Jurkat, Clone E6-1 (cell line): Measurements from ENCODE around the gene MYL7.

Experiments
- DNase-seq: peaks from one replicate; pipeline ENCODE4 v3.0.0-alpha.2; 2011; ENCODE audit warnings: low read depth, low spot score
- H3K4me3 ChIP-seq: 2 replicates; pipeline ENCODE4 v1.5.1; 2011; ENCODE audit warnings: mild to moderate bottlenecking, low read length, control low read depth, moderate library complexity

Gene MYL7

GRCh38 chr7:44093102-44093641 lies 48.0 kb downstream of the MYL7 start:
- no peak for DNase-seq

More at GRCh38 chr7:44093102-44093641, 48.0 kb downstream of the MYL7 start:
- no peak overlapping the region for H3K4me3 ChIP-seq
